Measurements from ENCODE around the gene MGAT5.

Gene MGAT5

GRCh38 chr2:134351899-134352298 is 98.0 kb downstream of the MGAT5 start:
- H3K4me3 ChIP-seq (ENCODE audit: low read length) = no peak overlapping the region
- no peak for DNase-seq (ENCODE audit: low read depth)
- no peak for TF ChIP-seq CTCF (IDR thresholded peaks at IDR 0.05; ENCODE audit: insufficient read depth, low read depth, low read length, missing control alignments)

GRCh38 chr2:134352844-134353243 is 99.0 kb downstream of the MGAT5 start:
- DNase-seq (ENCODE audit: low read depth) = no peak
- no peak overlapping the region for H3K4me3 ChIP-seq (ENCODE audit: low read length)
- no peak for TF ChIP-seq CTCF (IDR thresholded peaks at IDR 0.05; ENCODE audit: insufficient read depth, low read depth, low read length, missing control alignments)

- no peak for DNase-seq (ENCODE audit: low read depth)
- TF ChIP-seq CTCF (IDR thresholded peaks at IDR 0.05; ENCODE audit: insufficient read depth, low read depth, low read length, missing control alignments) = no peak
Observed at GRCh38 chr2:134354611-134355010, 100.7 kb downstream of the MGAT5 start.

GRCh38 chr2:134357814-134358213 is 103.9 kb downstream of the MGAT5 start:
- no peak for TF ChIP-seq CTCF (IDR thresholded peaks at IDR 0.05; ENCODE audit: insufficient read depth, low read depth, low read length, missing control alignments)
- no peak for DNase-seq (ENCODE audit: low read depth)
- H3K4me3 ChIP-seq (ENCODE audit: low read length) = no peak overlapping the region

More at GRCh38 chr2:134354611-134355010, 100.7 kb downstream of the MGAT5 start:
- H3K4me3 ChIP-seq (ENCODE audit: low read length) = no peak overlapping the region

GRCh38 chr2:134359367-134360081 is 105.7 kb downstream of the MGAT5 start:
- no peak overlapping the region for H3K4me3 ChIP-seq (ENCODE audit: low read length)
- TF ChIP-seq CTCF (IDR thresholded peaks at IDR 0.05; ENCODE audit: insufficient read depth, low read depth, low read length, missing control alignments) = no peak
- DNase-seq (ENCODE audit: low read depth) = no peak

- no peak overlapping the region for H3K4me3 ChIP-seq (ENCODE audit: low read length)
- no peak for TF ChIP-seq CTCF (IDR thresholded peaks at IDR 0.05; ENCODE audit: insufficient read depth, low read depth, low read length, missing control alignments)
- DNase-seq (ENCODE audit: low read depth) = no peak
Observed at GRCh38 chr2:134360745-134361487, 107.0 kb downstream of the MGAT5 start.

All from epithelial cell of esophagus (primary cell).